ENCODE data around the gene C1orf159.

DNA sequence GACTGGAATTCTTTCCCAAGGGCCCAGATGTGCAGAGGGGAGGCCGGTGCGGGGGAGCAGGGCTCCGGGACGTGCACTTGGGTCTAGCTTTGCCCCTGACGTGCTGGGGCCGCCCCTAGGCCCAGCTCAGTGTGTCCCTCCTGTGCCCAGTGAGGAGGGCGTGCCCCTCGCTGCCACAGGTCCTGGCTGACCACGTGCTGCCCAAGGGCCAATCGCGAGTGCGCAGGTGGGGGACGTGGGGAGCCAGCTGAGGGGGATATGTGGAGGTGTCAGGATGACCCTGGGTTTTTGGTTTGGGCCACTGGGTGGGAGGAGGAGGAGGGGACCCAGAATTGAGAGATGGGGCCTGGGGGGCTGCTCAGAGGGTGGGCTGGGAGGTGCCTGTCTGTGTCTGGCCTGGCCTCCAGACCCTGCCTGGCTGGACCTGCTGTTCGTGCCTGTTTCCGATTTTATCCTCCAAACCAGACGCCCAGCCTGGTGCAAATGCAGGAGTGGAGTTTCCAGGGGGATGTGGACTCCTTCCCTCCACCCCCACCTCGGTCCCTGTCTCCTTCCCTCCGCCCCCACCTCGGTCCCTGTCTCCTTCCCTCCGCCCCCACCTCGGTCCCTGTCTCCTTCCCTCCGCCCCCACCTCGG lies 35.6 kb downstream of the C1orf159 start:
- TF ChIP-seq, protein P1, sequence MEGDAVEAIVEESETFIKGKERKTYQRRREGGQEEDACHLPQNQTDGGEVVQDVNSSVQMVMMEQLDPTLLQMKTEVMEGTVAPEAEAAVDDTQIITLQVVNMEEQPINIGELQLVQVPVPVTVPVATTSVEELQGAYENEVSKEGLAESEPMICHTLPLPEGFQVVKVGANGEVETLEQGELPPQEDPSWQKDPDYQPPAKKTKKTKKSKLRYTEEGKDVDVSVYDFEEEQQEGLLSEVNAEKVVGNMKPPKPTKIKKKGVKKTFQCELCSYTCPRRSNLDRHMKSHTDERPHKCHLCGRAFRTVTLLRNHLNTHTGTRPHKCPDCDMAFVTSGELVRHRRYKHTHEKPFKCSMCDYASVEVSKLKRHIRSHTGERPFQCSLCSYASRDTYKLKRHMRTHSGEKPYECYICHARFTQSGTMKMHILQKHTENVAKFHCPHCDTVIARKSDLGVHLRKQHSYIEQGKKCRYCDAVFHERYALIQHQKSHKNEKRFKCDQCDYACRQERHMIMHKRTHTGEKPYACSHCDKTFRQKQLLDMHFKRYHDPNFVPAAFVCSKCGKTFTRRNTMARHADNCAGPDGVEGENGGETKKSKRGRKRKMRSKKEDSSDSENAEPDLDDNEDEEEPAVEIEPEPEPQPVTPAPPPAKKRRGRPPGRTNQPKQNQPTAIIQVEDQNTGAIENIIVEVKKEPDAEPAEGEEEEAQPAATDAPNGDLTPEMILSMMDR (IDR thresholded peaks at IDR 0.05): no peak
- no peak for TF ChIP-seq POLR2A (IDR thresholded peaks at IDR 0.05)

Measured in esophagus squamous epithelium (tissue), 4 donors.